OCI-LY1 (cell line): Measurements from ENCODE around the gene HTRA3.

Source experiments
- EZH2 ChIP-seq: fragments of 200-600 bp; sonication (generic), shearing (Covaris generic); IDR thresholded peaks from 2 replicates; pipeline ENCODE4 v1.8.0; 2017; ENCODE audit warnings: borderline replicate concordance, mixed run types, mild to moderate bottlenecking, antibody characterized with exemption, low read length, moderate library complexity, mixed read lengths
- TF ChIP-seq, protein P1 (sequence below): fragments of 200-600 bp; sonication (generic), shearing (Covaris generic); IDR thresholded peaks from 2 replicates; pipeline ENCODE4 v1.5.1; 2017; ENCODE audit warnings: mild to moderate bottlenecking, antibody characterized with exemption, low read length, moderate library complexity, mixed read lengths

DNA sequence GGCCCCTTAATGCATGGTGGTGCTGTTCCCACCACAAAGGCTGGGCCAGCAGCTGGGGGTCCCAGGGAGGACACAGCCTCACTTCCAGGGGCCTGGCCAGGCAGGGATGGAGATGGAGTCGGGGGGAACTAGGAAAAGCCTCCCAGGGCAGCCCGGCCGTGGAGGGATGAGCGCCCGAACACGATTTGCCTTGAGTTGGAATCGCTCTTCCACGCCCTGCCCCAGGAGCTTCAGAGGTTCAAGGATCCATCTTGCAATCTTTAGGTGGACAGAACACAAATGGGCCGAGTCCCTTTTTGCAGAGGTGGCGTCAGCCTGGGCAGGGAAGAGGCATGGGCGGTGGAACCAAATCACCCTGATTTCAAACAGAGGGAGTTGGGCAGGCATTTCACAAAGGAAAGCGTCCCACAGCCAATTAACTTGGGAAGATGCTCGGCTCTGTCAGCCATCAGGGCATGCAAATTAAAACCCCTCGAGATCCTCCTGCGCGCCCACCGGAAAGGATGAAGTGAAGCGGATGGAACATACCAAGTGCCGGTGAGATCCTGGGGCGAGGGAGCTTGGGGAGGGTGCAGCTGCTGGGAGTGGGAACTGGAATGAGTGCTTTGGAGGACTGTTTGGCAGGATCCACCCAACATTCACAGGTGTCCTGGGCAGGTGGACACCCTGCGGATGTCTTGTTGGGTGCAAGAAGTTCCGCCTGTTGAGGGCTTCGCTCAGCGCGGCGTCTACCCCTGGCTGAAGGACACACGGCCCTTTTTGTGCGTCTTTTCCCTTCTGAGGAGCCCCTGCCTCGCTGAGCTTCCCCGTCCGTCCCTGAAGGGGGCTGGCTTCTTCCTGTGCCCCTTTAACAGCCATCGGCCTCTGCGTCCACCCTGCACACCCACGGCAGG lies 75.7 kb downstream of the HTRA3 start:
- TF ChIP-seq, protein P1, sequence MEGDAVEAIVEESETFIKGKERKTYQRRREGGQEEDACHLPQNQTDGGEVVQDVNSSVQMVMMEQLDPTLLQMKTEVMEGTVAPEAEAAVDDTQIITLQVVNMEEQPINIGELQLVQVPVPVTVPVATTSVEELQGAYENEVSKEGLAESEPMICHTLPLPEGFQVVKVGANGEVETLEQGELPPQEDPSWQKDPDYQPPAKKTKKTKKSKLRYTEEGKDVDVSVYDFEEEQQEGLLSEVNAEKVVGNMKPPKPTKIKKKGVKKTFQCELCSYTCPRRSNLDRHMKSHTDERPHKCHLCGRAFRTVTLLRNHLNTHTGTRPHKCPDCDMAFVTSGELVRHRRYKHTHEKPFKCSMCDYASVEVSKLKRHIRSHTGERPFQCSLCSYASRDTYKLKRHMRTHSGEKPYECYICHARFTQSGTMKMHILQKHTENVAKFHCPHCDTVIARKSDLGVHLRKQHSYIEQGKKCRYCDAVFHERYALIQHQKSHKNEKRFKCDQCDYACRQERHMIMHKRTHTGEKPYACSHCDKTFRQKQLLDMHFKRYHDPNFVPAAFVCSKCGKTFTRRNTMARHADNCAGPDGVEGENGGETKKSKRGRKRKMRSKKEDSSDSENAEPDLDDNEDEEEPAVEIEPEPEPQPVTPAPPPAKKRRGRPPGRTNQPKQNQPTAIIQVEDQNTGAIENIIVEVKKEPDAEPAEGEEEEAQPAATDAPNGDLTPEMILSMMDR = no peak
- TF ChIP-seq EZH2 = no peak
